Stimulated activated CD4-positive, alpha-beta T cell treated with anti-CD3 and anti-CD28 coated beads, Interleukin-1b, Interleukin-23, amount 100 ng/mL, for 4 hours (primary cell): ENCODE measurements around the gene BCOR.

Source experiments
- DNase-seq, 2 donors: peaks; one replicate each; pipeline ENCODE4 v3.0.0-alpha.2; 2020; ENCODE audit warnings: low read depth in 2 of 2

BCOR gene

DNA sequence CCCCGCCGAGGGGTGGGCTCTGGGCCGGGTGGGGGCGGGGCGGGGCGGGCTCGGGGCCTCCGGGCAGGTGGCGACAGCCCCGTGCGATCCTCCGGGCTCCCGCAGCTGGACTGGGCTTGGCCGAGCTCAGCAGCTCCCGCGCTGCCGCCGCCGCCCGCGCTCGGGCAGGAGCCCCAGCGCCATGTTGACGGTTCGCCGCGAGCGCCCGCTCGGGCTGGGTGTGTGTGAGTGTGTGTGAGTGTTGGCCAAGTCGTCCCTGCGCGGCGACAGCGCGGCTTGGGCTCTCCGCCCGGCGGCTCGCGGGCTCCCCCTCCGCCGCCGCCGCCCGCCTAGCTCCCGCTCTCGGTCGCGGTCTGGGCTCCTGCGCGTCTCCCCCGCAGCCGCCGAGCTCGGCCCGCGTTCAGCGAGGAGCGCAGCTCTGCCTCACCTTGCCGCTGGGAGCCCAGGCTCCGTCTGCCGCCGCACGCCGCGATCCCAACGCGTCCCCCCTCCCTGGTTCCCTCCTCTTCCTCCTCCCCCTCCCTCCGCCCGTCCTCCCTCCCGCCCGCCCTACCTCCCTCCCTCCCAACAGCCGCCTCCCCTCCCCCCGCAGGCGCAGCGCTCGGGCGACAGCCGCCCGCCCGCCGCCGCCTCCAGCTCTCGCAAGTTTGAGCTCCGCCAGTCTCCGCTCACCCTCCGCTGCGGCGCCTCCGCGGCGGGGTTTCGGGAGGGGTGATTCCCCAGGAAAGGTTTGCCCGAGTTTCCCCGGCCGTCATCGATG lies at the start of gene BCOR:
Gene BCOR, minus strand, starts transcription at position 455 of the 760 bp plus-strand sequence. CDS start 20,029 bp downstream, outside the sequence.
- DNase-seq: peak; percentile 57 to 71

DNA sequence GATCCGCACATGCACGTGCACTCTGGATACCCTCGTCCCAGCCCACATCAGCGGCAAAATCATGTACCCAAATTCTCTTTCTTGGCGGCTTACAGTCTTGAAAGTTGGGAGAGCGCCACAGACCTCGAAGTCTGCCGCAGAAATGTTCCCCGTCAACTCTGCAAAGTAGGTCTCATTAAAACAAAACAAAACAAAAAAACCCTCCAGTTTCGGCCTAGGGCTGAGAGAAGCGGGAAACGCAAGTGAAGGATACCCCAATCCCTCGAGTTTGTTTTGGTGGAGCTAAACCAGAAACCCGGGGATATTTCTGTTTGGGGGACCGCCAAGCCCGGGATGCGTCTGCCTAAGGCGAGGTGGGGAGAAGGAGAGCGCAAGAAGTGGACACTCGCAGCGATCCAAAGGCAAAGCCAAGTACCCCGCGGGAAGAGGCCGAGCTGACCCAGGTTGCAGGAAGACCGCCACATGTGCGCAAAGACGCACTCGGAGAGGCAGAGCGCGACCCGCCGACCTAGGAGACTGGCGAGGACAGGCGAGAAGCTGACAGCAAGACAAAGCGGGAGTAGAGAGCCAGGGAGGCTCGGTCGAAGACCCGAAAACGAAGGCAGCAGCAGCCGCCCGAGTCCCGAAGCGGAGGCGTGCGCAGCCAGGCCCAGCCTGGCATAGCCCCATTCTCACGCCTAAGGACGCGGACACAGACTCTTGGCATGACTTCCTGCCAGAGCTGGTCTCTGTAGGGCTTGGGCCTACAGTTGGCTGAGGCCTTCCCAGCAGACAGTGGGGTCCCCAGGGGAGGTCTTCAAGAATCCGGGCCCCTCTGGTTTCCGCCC lies 49.6 kb upstream of the BCOR start:
- DNase-seq: no peak

DNA sequence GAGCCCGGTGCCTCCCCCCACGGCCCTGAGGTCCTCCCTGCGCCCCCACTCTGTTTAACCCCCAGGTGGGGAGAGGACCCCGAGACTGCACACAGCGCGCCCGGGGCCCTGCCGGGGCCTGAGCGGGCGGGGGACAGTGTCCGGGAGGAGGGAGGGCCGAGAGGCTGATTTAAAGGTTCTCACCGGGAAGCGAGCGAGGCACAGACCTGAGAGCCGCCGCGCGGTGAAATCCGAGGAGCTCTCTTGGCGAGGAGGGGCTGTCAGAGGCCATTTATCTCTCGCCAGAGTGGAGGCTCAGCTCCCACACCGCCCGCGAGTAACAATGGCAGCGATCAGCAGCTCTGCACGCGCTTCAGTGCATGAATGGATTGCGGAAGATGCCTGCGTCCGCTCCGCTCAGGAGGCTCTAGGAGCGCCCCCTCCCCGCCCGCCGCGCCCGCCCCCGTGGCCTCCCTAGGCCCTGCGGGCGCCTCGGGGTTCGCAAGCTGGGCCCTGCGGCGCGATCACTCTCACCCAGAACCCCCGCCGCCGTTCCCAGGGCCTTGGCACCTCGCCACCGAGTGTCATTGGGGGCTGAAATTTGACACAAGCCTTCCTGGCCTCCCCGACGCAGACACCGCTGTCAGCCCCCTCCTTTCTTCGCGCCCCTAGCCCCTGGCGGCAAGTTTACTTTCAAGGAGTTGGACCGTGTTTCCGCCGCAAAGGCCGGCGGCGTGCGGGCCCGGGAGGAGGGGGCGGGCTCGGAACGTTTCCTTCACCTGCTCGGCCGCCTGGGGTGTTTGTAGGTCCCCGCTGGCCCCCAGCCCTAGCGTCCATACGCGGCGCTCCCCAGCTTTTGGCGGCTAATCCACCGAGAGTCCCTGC lies 48.7 kb upstream of the BCOR start:
- no peak for DNase-seq

DNA sequence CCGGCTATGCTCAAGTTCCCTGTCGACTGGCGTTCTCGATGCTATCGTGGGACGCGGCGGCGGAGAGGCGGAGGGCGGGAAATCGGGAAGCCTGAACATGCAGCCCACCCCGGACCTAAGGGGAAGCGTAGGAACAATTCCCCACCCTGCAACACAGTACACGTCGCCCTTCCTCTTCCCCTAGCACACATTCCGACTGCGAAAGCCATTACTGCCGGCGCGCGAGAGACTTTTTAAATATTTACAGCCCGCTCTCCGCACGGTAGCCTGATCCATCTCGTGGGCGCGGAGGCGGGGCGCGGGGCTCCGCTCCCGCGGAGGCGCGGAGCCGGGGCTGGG lies 48.1 kb upstream of the BCOR start:
- no peak for DNase-seq

DNA sequence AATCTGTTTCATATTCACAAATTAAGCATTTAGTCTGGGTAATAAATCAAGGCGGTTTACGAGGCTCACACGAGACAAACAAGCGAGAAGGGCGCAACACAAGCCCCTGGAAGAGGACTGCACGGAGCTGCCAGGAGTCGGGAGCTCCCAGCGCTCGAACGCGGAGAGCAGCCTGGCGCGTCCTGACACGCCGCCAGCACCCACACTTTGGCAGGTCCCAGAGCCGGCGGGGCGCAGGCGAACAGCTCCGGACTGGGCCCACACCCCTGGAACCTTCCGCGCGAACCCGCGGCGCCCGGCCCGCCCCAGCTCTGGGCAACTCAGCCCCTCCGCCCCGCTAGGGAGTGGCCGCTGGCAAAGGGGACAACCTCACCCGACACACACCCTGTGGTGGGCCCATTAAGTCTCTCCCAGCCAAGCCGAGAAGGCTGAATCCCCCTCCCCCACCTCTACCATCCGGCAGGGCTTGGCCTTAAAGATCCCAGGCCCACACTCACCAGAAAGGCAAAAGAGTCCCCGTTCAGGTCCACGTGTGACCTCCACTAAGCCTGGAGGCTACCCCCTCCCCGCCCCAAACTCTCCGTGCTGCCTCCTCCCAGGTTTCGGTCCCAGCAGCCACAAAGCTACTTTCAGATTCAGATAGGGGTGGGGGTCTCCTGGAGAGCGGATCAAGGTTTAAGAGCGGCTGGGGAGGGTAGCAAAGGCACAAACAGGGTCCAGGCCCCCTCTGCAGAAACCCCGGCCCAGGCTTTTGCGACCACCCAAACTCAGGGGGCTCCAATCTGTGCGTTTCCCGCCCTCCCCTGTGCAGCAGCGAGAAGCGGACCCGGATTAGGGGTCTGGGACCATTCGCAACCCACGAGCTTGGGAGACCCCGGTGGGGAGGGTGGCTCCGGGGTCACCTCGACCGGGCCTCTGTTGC lies 47.5 kb upstream of the BCOR start:
- DNase-seq: no peak

DNA sequence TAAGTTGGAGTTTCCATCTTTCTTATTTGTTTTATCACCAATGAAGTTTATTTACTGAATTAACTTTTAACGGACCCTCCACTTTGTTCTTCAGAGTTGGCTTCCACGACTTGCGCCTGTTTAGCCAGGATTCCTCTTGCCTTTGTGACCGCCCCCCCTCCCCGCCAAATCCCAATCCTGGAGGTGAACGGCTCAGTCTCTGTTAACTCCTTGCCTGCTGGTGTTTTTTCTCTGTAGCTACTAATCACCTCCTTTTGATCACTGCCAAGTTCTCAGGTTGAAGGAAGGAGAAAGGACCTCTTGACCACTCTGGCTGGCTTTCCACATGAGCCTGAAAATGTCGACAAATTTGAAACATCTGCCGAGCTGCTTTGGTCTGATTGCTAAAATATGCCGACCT lies 46.8 kb upstream of the BCOR start:
- DNase-seq: no peak

DNA sequence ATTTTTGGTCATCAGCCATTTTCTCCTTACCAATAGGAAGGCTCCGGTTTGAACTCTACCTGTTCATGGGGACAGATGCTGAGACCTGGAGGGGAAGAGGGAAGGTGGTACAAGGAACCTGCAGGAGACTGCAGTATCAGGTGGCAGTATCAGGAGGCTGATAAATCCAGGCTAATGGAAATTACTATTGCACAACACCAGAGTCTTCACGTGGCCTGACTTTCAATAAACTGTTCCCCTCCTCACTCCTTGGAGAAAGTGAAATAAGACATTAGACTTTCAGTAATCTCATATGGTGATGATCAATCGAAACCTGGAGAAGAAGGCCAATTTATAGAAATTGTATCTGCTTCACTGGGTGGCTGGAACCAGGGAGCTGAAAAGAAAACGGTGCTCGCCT lies 46.2 kb upstream of the BCOR start:
- no peak for DNase-seq

DNA sequence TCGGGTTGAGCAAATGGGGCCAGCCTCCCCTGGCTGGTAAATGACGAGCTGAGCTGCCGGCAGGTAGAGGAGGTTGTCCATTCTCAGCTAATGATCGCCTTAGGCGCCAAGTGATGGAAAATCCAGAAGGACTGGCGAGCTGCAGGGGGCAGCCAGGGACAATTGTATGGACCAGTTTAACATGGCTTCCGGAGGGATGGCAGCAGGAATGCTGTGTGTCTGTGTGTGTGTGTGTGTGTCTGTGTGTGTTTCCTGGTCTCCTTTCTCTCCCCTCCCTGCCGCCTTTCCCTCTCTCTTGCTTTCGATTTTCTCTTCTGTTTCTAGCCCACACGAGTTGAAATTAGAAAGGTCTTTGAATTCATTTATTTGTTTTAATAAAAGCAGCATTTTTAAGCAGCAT lies 45.2 kb upstream of the BCOR start:
- no peak for DNase-seq

DNA sequence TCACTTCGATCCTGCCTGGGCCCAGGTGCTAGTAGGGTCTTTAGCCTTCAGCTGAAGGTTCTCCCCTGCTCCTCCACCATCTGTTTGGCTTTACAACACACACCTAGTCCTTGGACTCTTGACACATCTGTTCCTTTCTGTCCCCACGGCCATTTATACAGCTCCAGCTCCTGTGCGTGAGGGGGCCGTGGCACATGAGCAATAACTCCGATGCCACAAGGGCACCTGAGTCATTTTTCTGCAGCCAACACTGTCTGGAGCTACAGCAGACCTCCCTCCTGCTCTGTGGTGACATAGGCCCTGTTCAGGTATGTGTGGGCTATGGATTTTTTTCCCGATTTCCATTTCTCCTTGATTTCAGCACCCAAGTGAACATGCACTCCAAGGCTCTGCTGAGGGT lies 44.7 kb upstream of the BCOR start:
- DNase-seq: no peak

DNA sequence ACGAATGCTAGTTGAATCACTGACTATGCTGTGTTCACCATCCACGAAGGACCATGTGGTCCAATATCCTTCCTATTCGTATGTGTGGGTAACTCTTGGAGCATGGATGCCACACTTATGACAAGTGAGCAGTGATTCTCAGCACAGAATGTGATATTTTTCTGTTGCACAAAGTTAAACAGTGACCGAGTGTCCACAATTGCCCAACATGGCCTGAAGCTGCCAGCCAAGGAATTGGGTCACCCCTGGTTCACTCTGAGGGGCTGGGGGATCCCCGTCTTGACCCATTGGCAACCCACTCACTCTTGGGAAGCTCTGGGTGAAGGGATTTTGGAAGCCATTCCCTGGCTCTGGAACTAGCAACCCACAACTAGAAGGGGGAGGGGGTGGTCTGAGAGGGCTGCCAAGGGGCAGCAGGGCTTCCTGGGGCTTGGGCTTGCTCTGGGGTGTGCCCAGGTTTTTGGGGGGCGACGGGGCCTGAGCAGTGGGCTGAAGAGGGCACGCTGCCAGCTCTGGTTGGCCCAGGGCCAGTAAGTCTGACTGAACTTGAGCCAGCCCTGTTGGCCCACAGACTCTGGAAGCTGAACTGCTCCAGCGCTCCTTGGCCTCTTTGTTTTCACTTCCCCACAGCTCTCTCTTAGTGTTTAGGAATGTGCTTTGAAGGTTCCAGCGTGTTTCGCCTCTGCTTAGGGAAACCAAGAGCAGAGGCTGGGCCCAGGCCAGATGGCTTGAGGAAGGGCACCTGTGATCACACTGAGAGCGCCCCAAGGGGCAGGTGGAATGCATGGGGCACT lies 43.1 kb upstream of the BCOR start:
- no peak for DNase-seq

DNA sequence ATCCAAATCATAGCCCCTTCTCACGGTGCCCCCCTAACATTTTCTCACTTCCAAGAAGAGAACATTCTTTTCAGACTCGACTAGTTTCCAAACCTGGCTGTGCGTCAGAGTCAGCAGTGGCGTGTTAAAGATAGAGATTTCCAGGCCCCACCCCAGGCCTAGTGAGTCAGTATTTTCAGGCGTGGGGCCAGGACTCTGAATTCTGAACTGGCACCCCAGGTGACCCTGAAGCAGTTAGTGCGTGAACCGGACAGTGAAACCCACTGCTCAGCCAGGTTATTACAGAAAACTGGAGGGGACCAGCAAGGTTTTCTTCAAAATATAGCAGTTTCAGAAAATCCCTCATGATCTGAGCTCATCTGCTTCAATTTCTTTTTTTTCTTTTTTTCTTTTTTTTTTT lies 35.0 kb upstream of the BCOR start:
- no peak for DNase-seq

DNA sequence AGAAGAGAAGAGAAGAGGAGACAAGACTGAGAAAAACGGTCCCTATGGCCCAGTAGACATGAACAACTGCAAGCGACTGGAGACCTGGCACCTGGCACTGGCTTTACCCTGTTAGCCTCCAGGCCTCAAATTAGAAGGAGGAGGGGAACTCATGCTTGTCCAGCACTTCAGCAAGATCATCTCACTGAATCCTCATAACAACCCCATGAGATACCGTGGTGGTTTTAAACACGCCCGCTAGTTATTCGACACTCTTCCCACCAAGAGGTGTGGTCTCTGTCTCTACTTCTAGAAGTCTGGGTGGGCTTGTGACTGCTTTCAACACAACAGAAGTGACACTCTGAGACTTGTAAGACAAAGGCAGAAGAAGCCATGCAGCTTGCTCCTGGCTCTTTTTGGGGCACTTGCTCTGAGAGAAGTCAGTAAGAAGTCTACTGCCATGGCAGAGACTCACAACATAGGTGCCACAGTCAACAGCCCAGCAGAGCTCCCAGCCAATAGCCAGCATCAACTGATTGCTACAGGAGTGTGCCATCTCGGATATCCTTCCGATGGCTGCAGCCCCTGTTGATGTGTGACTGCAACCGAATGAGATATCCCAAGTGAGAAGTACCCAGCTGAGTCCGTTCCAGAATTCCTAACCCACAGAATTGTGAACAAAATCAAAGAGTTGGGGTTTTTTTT lies 34.0 kb upstream of the BCOR start:
- DNase-seq: no peak

DNA sequence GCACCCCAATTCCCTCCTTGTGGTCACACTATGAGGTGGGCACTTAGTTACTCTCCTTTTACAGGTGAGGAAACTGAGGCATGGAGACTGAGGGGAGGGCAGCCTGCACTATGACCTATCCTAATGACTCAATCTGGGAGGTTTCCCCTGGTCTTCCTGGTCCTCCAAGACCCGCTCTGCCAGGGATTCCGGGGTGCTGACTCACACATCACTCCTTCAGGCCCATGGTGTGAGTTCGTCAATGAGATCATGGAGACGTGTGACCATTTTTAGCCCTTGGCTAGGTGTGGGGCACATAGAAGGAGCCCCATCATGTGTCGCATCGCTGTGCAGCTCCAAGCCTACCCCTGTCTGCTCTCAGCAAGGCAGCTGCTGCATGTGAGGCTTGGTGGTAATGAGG lies 32.4 kb upstream of the BCOR start:
- no peak for DNase-seq

DNA sequence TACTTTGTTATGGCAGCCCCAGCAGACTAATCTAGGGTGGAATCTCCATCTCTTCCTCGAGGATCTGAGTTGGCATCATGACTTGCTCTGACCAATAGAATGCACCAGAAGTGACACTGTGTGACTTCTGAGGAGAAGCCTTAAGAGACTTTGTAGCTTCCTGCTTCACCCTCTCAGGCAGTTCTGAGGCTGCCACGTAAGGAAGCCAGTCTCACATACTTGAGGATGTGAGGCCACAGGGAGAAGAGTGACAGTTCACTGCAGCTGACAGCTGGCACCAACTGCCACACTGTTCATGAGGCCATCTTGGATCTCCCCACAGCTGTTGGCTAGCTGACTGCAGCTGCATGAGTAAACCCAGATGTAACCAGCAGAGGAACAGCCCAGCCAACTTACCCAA lies 29.3 kb upstream of the BCOR start:
- DNase-seq: no peak

DNA sequence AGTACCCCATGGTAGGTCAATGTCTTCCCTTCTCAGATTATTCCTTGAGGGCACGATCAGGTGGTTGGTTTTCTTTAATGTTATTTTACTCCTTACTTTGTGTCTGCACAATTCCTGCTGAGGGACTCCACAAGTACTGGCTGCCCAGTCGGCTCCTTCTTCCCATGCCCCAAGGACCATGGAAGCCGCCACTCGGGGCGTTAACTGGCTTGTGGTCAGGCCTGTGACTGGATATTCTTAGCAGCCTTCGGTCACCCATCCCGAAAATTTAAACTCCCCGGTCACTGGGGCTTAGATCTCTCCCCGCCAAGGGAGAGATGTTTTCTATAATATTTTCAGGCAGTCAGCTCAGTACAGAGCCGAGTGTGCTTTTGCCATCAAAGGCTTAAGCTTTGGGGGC lies 24.7 kb upstream of the BCOR start:
- DNase-seq: no peak

DNA sequence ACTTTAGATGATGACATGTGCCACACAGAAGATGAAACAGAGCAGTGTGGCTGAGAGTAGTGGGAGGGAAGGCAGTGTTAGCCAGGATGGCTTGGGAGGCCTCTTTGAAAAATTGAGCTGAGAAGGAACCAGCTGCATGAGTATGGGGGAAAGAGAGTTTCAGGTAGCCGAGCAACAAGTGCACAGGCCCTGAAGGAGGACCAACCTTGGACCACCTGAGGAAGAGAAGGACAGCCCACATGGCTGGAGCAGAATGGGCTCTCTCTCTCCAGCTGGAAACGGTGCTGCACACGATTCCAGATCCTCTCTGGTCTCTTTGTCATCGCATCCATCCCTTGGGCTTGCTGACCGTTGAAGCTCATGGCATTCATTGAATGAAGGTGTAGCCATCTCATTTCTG lies 23.9 kb upstream of the BCOR start:
- DNase-seq: no peak

DNA sequence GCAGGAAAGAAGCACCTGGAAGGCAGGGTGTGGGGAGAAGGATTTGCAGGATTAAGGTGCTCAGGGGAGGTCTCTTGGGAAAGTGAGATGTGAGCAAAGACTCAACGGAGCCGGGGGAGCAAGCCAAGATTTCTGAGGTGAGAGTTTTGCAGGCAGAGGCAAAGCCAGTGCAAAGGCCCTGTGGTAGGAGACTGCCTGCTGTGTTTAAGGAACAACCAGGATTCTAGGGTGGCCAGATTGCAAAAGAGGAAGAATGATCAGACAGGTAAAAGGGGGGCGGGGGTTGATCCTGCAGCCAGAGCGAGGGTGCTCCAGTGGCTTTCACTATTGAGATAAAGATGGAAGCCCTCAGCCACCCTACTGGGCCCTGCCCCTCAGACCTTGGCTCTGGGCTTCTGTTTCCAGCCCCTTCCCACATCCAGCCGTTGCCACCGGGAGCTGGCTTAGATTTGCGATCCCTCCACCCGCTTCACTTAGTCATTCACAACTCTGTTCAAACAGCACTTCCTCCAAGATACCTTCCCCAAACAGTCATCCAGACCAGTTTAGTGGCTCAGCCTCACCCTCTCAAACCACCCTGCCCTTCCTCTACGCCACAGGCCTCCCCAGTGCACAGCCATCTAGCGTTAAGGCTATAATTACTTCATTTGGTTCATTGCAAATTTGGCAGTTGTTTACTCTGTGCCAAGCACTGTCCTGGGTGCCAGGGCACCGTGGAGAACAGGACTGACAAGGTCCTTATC lies 23.3 kb upstream of the BCOR start:
- no peak for DNase-seq

DNA sequence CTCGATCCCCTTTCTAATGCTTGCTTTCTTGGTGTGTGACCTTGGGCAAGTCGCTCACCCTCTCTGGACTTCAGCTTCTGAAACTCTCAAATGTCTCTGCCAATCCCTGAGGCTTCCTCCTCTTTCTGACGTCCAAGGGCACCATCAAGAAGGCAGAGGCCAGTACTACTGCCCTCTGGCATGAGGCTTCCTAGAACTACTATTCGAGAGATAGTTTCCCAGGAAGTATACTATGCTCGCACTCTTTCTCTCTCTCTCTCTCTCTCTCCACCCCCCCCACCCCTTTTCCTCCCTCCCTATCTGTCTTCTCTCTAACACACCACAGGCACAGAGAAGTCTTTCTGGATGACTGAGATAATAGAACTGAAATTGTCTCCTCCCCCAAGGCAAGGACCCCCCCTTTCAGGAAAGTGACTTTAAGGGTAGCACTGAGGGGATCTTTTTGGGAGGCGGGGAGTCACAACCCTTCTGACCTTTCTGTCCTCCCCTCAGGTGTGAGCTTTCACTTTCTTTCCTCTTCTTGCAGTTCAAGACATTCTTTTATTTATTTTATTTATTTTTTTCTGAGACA lies 20.0 kb upstream of the BCOR start:
- DNase-seq: no peak

DNA sequence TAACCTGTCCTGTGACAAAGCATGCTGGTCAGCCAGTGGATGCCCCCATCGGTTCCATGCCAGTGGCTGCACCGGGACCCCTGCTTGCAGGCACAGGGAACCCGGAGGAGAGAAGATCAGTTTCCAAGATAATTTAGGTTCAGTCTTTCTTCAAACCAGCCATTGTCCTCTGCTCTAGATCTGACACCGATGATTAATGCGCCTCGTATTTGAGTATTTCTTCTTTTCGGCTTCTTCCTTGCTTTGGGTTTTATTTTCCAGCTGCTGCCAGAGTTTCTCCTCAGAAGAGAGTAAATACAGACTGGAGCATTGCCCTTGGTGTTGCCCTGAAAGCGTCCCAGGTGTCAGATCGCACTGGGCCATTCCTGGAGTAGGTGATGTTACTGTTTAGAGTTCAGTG lies 19.2 kb upstream of the BCOR start:
- no peak for DNase-seq
